Activated CD8-positive, alpha-beta memory T cell treated with anti-CD3 and anti-CD28 coated beads for 4 hours (primary cell): ENCODE data around the gene CD58.

Experiments
- DNase-seq, 2 donors: peaks; one replicate each; pipeline ENCODE4 v3.0.0-alpha.2; 2020; ENCODE audit warnings: low read depth in 2 of 2

The CD58 gene

DNA sequence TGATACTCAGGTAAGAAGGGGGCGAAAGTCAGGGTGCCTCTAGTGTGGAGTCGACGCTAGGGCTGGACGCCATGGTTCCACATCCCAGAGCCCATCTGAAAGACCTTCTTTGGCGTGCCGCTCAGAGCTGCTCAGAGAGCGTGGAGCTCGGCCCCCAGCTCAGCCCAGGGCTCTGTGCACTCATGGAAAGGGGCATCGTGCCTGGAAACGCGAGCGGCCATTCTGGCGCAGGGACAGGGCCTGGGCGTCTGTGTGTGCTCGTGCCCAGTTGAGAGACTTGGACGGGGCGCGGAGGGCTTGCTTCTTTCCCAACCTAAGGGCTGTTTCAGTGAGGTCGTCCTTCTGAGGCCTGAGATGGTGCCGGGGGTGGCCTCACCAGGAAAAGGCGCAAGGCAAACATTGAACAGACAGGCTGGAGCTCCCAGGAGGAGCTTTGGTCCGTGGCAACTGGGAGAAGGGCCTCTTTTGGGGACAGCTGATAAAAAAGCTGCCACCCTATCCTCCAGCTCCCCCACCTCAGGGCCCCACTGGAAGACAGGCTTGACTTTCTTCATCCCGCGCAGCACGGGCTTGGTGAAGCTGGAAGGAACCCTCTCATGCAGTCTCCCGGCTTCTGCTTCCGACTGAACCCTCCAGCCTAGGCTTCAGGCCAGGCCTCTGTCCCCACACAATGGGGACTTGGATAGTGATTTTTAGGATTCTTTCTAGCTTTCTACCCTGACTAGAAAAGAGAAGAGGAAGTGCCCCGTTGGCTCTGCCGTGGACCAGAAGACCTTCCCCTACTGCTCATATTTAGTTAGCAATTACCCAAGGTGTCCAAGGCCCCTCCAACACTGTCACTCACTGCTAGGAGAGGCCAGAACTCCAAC lies 77.1 kb downstream of the CD58 start:
- no peak for DNase-seq

- no peak for DNase-seq
Observed at GRCh38 chr1:116493036-116493435, 77.8 kb downstream of the CD58 start.

DNA sequence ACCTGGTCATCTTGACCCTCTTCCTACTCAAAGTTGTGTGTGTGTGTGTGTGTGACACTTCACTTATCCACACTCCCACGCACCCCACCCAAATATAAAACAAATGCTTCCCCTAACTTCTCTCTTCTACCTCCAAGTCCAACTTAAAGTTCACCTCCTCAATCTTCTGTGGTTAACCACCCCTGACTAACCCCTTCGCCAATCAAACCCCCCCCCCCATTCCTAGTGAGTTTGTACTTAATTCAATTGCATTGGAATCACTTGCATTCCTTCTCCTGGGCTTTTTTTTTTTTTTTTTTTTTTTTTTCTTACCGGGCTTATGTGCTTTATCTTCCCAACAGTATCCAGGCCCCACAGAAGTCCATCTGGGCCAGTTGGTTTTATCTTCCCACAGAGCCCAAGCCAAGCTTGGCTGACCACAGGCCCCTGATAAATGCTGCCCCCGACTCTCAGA lies 78.4 kb downstream of the CD58 start:
- DNase-seq: no peak

DNA sequence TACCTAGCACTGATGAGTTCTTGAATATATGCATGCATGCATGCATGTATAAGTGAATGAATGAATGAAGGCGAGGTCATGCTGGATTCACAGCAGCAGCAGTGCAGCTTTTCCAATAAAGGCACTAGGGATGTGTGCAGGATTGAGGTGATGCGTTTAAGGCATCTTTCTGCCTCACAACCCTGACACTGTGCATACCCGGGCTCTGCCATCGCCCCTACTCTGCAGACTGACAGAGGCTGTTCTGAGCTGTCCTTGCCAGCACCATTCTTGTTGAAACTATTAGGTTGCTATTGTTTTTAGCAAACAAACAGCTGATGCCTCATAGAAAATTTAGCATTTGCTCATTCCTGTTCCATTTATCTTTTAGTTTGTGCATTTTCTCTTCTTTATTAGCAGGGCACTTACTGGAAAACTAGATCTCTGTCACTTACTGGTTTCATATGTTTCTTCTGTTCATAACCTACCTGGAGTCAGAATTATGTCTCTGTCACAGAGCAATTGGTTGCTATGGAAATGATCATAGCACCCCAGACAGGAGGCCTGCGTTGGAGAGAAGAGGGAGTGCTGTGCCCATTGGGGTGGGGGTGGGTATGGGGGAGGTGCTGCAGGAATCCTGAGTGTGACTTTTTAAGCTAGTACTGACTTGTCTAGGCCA lies 79.0 kb downstream of the CD58 start:
- no peak for DNase-seq

DNA sequence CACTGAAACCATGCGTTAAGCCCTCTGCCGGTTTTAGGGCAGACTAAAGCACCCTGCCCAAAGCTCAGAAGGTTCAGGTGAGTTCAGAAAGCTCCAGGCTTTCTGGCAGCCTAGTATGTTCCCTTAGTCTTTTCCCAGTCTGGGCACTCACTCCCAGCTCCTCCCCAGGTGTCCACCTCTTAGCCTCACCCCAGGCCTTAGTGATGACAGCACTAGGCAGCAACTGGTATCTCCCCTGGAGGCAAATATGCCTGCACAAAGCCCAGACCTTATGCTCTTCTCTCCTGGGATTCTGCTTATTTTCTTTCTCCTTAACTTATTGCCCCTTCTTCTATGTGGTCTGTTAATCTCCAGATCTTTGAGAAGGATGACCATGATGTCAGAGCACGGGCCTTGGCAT lies 80.2 kb downstream of the CD58 start:
- no peak for DNase-seq

DNA sequence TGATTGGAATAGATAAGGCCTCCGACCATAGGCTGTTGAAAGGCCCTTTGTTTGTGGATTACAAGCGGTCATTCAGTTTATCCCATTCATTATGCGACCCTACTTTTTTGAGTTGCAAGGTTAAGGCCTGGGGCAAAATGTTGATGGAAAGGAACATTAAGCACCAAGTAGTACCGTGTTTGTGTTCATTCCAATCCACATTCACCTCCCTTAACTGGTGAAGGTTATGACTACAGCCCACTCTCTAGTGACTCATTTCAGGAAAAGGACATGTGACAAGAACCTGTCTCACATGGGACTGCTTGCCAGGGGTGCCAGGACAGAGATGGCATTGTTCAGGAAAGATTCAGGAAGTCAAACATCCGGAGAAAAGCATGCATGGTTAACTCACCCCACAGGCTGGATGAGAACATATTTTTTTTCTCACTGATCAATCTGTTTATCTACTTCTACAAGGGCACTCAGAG lies 81.6 kb downstream of the CD58 start:
- DNase-seq: no peak

DNA sequence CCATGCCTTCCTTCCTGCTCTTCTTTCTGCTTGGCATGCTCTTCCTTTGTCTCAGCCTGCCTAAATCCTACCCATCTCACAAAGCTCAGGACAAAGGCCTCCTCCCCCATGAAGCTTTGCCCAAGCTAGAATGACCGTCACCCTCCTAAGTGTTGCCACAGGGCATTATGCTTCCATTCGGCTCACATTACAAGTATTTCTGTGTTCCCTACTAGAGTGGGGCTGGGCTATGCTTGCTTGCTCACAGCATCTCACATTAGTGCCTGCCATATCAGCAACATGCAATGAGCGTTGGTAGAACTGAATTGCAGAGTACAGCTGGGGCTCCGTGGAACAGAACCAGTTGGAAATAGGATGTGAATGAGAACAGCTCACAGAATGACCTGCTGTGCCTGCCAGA lies 82.8 kb downstream of the CD58 start:
- no peak for DNase-seq

DNA sequence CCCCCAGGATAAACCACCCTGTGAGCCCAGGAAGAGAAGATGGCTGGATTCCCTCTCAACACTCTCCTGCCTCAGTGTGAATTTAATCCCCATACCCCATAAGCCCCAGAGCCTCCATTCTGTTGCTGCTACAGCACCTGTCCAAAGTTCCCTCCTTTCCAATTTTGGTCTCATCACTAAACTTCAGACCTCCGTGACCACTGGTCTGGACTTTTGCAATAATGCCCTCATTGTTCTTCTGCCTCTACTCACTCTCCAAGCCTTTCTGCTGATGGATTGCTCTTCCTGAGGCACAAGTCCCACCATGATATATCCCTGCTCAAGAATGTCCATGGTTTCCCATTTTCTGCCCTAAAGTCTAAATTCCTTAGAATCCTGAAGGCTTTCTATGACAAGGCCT lies 83.2 kb downstream of the CD58 start:
- no peak for DNase-seq

DNA sequence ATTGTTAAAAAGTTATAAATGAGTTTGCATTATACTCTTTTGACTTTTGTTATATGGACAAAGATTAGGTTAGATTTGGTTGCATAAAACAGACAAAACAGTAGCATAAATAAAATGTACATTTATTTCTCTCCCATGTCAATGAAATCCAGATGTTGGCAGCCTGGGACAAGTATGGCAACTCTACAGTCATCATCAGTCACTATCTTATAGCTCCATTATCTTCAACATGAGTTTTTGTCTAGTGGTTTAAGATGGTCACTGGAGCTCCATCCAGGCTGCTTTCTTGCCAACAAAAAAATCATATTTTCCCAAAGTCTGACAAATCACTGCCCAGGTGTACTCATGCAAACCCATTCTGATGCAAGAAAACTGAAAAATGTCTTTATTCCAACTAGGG lies 83.8 kb downstream of the CD58 start:
- DNase-seq: no peak

- DNase-seq: no peak
Observed at GRCh38 chr1:116486424-116486823, 84.4 kb downstream of the CD58 start.

- DNase-seq: no peak
Observed at GRCh38 chr1:116485976-116486375, 84.8 kb downstream of the CD58 start.

GRCh38 chr1:116485071-116485735 lies 85.6 kb downstream of the CD58 start:
- peak; percentile 76 to 78 for DNase-seq

DNA sequence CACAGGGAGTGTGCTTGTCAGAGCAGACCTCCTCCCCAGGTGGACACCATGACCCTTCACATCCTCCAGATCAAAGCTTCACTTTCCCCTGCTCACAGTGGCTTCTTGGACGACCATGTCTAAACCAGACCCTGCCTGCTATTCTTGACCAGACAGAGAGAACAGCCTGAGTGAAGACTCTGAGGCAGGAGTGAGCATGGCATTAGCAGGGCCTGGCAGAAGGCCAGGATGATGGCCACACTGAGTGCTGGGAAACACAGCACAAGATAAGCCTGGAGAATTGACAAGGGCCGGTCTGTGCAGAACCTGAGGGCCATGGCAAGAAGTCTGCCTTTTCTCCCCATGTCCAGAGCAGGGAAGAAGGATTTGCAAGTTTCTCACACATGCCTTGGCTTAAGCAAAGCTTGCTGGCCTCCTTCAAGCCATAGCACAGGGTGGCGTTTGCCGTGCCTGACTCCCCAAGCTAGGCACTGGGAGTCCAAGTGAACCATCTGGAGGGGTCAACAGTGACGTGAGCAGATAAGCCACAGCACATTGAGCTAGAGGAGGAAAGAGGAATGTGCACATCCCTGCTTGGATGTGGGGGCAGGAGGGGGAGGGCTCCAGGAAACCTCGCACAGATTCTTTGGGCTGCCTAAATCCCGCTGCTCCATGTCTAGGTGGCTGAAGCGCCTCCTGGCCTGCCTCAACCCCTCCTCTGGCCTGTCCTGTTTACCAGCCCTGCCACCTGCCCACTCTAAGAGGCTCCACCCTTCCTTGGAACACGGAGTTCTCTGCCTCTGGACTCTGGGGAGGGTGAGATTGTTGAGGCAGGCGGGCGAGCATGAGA lies 87.1 kb downstream of the CD58 start:
- DNase-seq: no peak

DNA sequence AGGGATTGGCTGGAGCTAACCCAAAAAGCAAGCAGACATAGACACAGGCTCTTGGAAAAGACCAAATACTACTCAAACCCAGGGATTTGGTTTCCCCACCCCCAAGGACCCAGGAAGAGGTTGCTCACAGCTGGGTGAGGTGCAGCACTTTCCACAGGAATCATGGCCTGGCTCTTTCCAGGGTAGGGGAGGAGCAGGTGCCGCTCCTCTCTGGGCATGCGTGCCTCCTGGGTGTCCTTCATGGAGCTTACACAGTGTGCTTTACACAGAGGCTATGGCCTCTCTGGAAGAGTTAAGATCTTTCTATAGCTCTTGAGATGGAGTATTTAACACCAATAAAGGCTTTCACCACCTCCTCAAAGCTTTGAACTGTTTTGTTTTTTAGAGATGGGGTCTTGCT lies 88.3 kb downstream of the CD58 start:
- DNase-seq: no peak

- no peak for DNase-seq
Observed at GRCh38 chr1:116481934-116482333, 88.9 kb downstream of the CD58 start.

- no peak for DNase-seq
Observed at GRCh38 chr1:116478621-116479020, 92.2 kb downstream of the CD58 start.

- DNase-seq: no peak
Observed at GRCh38 chr1:116477429-116477828, 93.4 kb downstream of the CD58 start.

DNA sequence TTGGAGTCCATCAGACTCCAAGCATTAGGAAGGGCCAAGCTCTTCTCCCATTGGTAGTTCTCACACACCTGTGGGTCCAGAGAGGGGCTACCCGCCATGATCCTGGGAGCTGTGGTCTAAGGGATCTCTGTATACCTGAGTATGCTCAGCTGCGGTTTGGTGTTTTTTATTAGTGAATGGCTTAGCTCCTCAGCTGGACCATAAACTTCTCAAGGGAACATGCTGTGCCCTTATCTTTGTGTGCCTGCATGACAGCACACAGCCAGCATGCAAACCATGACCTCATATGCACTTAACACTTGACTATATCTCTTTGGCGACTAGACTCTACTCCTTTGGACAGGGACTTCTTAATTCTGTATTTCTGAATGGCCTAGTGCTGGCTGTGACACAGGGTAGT lies 94.5 kb downstream of the CD58 start:
- DNase-seq: no peak

DNA sequence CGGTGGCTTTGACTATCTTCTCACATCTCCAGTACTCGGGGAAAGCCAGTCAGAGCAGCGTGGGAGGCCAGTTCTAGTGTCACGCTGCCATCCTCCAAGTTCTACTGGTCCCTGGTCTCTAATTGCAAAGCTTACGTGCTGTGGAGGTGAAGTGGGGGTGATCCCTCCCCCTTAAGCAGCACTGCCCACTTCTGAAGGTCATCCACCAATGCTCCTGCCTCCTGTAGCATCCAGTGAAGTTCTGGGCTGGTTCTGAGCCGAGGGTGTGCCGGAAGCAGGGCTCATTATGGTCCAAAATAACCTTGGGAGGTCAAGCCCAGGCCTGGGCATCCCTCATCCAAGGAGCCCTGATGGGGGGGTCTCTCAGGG lies 95.0 kb downstream of the CD58 start:
- no peak for DNase-seq

DNA sequence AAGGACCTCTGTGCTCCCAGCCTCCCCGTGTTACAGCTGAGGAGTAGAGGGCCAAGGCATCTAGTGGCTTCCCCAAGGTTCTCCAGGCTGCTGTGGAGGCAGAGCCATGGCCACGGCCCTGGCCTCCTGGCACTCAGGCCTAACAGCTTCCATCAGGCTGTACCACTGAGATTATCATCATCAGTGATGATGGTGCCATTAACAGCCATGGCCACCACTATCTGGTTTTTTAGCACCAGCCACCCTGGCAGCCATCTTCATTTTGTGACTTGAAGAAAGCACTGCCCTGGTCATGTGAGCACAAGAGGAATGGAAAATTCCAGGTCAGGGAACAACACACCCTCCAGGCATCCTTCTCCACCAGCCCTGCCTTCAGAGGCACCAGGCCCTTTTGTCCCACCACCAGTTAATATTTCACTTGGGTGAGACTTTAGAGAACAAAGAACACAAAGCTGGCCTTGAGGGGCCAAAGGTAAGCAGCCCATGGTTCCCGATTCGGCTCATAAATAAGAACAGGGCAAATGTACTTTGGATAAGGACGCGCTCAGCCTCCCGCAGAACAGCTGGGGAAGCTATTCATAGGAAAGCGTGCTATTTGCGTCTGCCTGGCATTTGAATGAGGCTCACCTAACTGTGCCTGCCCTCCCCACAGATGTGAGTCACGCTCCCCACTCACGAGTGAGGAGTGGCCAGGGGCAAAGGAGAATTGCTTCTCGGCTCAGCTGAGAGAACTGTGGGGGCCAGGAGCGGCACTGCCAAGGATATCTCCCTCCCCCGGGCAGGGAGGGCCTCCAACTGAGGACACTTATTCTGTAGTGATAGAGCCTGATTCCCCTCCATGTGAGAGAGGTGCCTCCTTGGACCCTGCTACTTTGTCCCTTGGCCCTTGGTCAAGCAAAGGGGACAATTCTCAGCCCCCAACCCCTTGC lies 95.6 kb downstream of the CD58 start:
- no peak for DNase-seq
